Fibroblast of mammary gland (primary cell): ENCODE measurements around the gene PCP4L1.

Experiments
- DNase-seq: peaks from one replicate; pipeline ENCODE4 v3.0.0-alpha.2; 2010; ENCODE audit warnings: low read depth
- H3K4me3 ChIP-seq: 2 replicates; pipeline ENCODE4 v1.5.1; 2011; ENCODE audit warnings: low read depth, mild to moderate bottlenecking, low read length, moderate library complexity; ENCODE audit not compliant: control insufficient read depth
- TF ChIP-seq, protein P1 (sequence below): conservative IDR thresholded peaks from 2 replicates; pipeline ENCODE4 v1.5.1; 2011; ENCODE audit warnings: low read depth, low read length, inconsistent platforms; ENCODE audit not compliant: control insufficient read depth, insufficient read depth

PCP4L1 gene

DNA sequence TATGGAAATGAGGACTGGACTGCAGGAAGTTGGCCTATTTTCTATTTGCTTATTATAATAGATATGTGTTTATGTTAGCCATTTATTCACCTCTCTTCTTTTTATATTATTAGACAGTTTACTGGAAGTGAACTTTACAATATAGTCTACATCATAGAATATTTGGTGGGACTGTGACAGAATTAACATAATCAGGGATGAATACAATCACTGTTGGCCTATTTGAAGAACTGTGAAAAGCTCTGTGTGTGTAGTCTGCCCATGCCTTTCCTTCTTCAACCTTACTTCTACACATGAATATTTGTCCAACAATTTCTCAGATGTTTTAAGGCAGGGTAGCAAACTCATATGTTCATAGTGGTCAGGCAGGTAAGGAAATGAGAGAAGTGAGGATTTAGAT is 38.9 kb downstream of the PCP4L1 start:
- no peak overlapping the region for H3K4me3 ChIP-seq
- TF ChIP-seq, protein P1, sequence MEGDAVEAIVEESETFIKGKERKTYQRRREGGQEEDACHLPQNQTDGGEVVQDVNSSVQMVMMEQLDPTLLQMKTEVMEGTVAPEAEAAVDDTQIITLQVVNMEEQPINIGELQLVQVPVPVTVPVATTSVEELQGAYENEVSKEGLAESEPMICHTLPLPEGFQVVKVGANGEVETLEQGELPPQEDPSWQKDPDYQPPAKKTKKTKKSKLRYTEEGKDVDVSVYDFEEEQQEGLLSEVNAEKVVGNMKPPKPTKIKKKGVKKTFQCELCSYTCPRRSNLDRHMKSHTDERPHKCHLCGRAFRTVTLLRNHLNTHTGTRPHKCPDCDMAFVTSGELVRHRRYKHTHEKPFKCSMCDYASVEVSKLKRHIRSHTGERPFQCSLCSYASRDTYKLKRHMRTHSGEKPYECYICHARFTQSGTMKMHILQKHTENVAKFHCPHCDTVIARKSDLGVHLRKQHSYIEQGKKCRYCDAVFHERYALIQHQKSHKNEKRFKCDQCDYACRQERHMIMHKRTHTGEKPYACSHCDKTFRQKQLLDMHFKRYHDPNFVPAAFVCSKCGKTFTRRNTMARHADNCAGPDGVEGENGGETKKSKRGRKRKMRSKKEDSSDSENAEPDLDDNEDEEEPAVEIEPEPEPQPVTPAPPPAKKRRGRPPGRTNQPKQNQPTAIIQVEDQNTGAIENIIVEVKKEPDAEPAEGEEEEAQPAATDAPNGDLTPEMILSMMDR = no peak
- DNase-seq = no peak

DNA sequence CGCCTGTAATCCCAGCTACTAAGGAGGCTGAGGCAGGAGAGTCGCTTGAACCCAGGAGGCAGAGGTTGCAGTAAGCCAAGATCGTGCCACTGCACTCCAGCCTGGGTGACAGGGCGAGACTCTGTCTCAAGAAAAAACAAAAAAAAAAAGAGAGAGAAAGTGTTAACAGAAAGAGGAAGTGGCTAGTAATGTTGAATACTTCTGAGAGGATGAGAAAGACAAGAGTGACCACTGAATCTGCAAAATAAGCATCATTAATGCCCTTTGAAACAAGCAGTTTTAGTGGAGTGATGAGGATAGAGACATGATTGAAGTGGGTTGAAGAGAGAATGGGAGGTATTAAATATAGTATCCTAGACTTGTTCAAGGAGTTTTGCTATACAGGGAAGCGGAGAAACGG is 39.6 kb downstream of the PCP4L1 start:
- TF ChIP-seq, protein P1 = no peak
- H3K4me3 ChIP-seq = no peak overlapping the region
- no peak for DNase-seq

DNA sequence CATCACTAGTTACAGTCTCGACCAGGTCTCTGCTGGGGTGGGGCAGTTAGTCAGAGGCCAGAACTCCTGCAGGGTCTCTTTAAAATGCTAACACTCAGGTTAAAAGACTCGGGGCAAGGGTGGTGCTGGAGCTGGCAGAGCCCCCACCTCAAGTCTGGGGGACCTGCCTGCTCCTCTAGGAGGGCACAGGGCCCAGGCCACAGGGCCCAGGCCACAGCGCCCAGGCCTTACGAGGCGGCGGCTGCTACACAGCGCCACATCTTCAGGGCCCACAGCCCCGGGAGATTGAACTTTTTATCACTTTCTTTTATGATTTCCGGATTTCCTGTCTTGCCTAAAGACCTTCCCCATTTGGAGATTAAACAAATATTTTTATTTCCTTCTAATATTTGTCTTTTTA is 40.8 kb downstream of the PCP4L1 start:
- no peak for DNase-seq
- H3K4me3 ChIP-seq = no peak overlapping the region
- TF ChIP-seq, protein P1 = no peak

DNA sequence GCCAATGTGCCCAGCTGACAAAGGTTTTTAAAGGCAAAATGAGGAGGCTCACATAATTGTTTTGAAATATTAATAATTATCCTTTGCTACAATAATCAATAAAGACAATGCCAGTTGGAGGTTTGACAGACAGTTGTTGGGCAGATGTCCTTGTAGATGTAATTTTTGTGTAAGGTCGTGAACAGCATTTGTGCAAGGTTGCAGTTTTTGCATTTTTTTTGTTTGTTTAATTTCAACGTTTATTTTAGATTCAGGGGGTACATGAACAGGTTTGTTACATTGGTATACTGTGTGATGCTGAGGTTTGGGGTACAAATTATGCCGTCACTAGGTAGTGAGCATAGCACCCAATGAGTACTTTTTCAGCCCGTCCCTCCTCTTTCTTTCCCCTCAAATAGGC is 41.9 kb downstream of the PCP4L1 start:
- no peak overlapping the region for H3K4me3 ChIP-seq
- TF ChIP-seq, protein P1 = no peak
- DNase-seq = no peak

DNA sequence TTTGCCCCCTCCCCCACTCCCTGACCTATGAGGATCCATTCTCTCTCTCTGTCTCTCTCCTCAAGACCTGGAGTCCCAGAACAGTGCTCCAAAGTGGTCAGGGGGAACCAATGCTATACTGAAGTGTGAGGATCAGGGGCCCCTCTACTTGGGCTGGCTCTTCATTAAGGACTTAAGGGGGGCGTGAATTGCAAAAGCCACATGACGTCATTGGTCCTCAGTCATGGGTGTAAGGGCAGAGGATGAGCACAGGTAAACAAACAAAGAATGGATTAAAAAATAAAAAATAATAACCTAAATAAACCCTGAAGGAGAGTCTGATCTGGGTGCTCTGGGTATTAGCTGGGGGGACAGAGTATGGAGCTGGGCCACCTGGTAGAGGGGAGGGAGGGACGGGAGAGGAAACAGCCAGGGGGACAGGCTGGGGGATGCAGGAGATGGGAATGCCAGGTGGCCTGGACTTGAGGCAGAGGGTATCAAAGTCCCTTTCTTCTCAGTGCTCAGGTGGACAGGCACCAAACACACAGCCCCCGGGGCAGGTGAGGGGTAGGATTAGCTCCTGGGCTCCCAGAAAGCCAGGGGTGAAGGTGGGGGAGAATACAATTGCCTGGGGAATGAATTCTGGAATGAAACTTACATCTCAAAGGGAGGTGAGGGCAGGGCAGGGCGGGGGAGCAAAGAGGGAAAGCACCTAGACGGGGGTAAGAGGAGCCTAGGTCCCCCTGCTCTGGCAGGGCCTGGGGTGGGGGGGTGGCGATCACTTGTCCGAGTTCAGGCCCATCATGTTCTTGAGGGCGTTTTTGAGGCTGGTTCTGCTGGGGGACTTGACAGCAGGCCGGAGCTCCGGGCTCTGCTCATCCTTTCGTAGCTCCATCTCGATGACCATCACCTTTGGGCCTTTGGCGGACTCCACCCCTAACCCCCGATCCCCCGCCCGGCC is 46.7 kb downstream of the PCP4L1 start:
- peak overlapping the region; percentile 76 for H3K4me3 ChIP-seq
- TF ChIP-seq, protein P1 = no peak
- no peak for DNase-seq

DNA sequence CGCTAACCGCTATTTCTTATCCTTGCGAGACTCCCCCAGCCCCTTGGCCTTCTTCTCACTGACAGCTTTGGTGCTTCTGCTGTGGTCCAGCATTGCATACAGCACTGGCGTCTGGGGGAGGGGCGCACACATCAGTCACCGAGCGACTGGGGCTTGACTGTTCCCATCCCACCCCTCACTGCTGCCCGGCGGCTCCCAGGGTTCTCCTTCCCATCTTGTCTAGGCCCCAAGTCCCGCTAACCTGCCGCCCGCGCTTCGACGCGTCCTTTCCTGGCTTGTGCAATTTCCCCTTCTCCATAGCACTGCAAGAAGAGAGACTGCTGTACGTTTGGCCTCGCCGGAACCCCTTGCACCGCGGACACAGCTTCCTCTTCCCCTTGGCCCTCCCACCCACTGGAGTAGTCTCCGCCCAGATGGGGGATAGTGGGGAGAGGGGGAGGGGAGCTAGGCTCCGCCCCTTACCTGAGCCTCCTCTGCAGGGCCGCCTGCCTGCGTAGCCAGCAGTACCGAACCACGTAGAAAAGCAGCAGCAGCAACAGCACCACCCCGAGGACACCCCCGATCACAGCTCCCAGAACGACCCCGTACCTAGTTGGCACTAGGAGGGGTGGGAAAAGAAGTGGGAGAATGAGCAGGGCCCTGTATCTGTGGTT is 47.4 kb downstream of the PCP4L1 start:
- H3K4me3 ChIP-seq = peak overlapping the region; percentile 76
- peak; percentile 52 for DNase-seq
- TF ChIP-seq, protein P1 = peak; percentile 28
